GM12878 (cell line): Measurements from ENCODE around the gene POU2F3. TPM values are rescaled to one million over a fixed set of nuclear protein-coding genes. Genes with fewer than 3 reads are reported as not detected.

Experiments
- CBX5 ChIP-seq: sonication (generic); IDR thresholded peaks from 2 replicates; pipeline ENCODE4 v1.6.1; 2016; ENCODE audit warnings: low read depth, moderate library complexity, mild to moderate bottlenecking, inconsistent platforms
- DPF2 ChIP-seq: fragments of 450-650 bp; IDR thresholded peaks from 2 replicates; pipeline ENCODE4 v1.6.1; 2017; ENCODE audit warnings: mild to moderate bottlenecking
- E2F8 ChIP-seq: fragments of 450-650 bp; IDR thresholded peaks from 2 replicates; pipeline ENCODE4 v1.6.1; 2018; ENCODE audit warnings: mild to moderate bottlenecking, low read depth, moderate library complexity; ENCODE audit not compliant: partially characterized antibody
- JUNB ChIP-seq: IDR thresholded peaks from 2 replicates; pipeline ENCODE4 v1.6.1; 2016; ENCODE audit warnings: antibody characterized with exemption, mild to moderate bottlenecking
- LARP7 ChIP-seq: fragments of 450-650 bp; IDR thresholded peaks from 2 replicates; pipeline ENCODE4 v1.6.1; 2017; ENCODE audit warnings: mild to moderate bottlenecking
- POLR2AphosphoS2 ChIP-seq: IDR thresholded peaks from 2 replicates; pipeline ENCODE4 v1.6.1; 2011; ENCODE audit warnings: low read depth, mild to moderate bottlenecking, low read length, improper control_type of control experiment, moderate library complexity
- USF2 ChIP-seq: IDR thresholded peaks from 2 replicates; pipeline ENCODE4 v1.6.1; 2011; ENCODE audit warnings: low read depth, low read length, improper control_type of control experiment, borderline replicate concordance
- ZBTB4 ChIP-seq: fragments of 450-650 bp; formaldehyde crosslinking; IDR thresholded peaks from 2 replicates; pipeline ENCODE4 v1.4.0; 2022; ENCODE audit warnings: mild to moderate bottlenecking, moderate library complexity
- polyA plus RNA-seq, 11 experiments: library from polyadenylated mRNA; depleted of rRNA in 4 of 11; unstranded in 6 of 11; stranded (reverse) in 5 of 11; fragments of >200 nt; fragmentation: Nextera tagmentation in 4 of 11; fragmentation: Illumina TruSeq in 1 of 11; extraction: Ambion mirVana in 4 of 11; extraction: Trizol in 1 of 11; gene quantifications; 1 replicate in 1 of 11; 2 replicates in 10 of 11; pipeline versions ENCODE4 v1.2.1 to v1.2.3, GENCODE V29; 2011 to 2016; ENCODE audit warnings: inconsistent platforms in 2 of 11, missing spikeins in 2 of 11, low read depth in 1 of 11
- total RNA-seq, 4 experiments: library from RNA; depleted of rRNA in 3 of 4; stranded (reverse); fragments of >200 nt in 3 of 4; fragmentation: Illumina TruSeq in 1 of 4; extraction: Trizol in 1 of 4; gene quantifications; 2 replicates each; pipeline versions ENCODE4 v1.2.1 to v1.2.3, GENCODE V29; 2013 to 2021

The POU2F3 gene
- total and polyA plus RNA-seq, 10 of the 15 experiments (the other 5 are each of a cell fraction or from before 2014, with no cell fraction given) = 0.09 to 4.4 (median 0.33) TPM

GRCh38 chr11:120224361-120224760 is 15.6 kb upstream of the POU2F3 start (continued):
- no peak for TF ChIP-seq USF2
- no peak for TF ChIP-seq E2F8
- TF ChIP-seq ZBTB4 = no peak
- no peak for TF ChIP-seq POLR2AphosphoS2
- no peak for TF ChIP-seq DPF2
- no peak for TF ChIP-seq CBX5
- no peak for TF ChIP-seq JUNB
- no peak for TF ChIP-seq LARP7
